Head of caudate nucleus (tissue), 42 donors: Measurements from ENCODE around the gene TPH2.

Experiments
- DNase-seq, 42 donors: peaks; one replicate each; pipeline versions ENCODE4 v3.0.0 to v3.0.0-alpha.2; 2020 to 2021; ENCODE audit warnings: mixed read lengths in 7 of 42
- intact Hi-C: fragments of 100-400 bp; cut with DNase I; formaldehyde crosslinking; loops from one replicate; pipeline ENCODE4 v1.15.0; 2022

Gene TPH2

GRCh38 chr12:72076558-72076915 is 137.9 kb downstream of the TPH2 start:
- no peak for DNase-seq
- intact Hi-C loops: no loop called here

GRCh38 chr12:72077111-72077820 is 138.6 kb downstream of the TPH2 start:
- no peak for DNase-seq
- intact Hi-C loops: no loop called here

DNA sequence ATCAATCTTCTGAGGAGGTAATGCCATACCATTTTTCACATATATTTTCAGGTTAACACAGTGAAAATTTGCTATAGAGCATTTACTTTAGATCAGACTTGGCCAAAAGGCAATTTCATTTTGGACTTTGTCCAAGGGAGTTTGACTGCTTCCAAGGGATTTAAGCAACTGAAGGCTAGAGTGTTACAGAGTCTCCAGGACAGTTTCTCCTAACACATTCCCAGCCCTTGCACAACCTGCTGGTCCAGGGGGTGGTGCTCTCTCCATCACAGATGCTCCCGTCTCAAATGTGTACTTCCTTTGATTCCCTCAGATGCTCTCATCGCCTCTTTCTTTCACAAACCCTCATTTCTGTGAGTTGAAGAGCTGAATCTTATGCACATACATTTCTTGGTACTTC is 143.1 kb downstream of the TPH2 start:
- peak in 16 of 42 donors; percentile 4 to 58 (median 22) for DNase-seq

More for the DNA sequence above, 143.1 kb downstream of the TPH2 start:
- intact Hi-C loops: no loop called here
